Renal cortical epithelial cell (primary cell): Measurements from ENCODE around the gene PLEKHM1. TPM values are rescaled to one million over a fixed set of nuclear protein-coding genes. Genes with fewer than 3 reads are reported as not detected.
"Not testable (repeated sequence)": the region's sequence is repeated elsewhere in the genome, so short reads cannot be mapped to it uniquely, and the experiment has no call there.

Experiments
- DNase-seq: peaks from one replicate; pipeline ENCODE4 v3.0.0-alpha.2; 2011; ENCODE audit warnings: low read depth
- total RNA-seq: library from RNA; depleted of rRNA; stranded (reverse); fragments of >200 nt; gene quantifications from 2 replicates; pipeline ENCODE4 v1.2.3, GENCODE V29; 2014

PLEKHM1 gene
- total RNA-seq, 1 donor from 2014 or later: 29.3 TPM

DNA sequence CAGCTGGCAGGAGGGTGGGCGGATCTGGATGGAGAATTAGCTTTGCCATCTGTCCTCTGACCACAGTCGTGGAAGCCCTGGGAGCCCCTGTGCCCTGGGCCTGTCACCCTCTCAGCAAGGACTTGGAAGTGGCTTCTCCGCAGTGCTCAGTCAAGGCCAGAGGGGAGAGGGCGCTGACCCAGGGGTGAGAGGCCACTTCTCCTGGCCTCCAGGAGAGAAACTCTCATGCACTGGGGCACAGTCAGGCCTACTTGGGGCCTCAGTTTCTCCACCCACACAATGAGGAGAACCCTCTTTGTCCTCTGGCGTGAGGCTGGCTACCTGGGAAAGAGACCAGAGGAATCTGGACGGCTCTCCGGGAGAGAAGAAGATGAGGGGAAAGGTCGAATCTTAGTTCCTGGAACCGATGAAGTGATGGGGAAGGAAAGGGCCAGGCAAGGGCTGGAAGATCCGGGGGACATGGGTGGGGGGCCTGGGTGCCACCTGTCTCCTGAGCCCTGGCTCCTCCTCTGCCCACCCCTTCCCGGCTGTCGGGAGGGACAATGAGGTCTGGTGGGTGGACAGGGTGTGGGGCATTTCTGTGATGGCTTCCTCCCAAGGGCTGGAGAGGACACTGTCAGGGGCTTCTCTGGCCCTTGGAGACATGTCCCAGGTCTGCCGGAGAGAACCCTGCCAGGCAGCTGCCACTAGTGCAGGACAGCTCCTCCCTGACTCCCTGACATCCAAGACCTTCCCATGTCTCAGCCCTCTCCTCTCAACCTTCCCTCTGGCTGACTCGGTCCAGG is 48.8 kb downstream of the PLEKHM1 start:
- no peak for DNase-seq

DNA sequence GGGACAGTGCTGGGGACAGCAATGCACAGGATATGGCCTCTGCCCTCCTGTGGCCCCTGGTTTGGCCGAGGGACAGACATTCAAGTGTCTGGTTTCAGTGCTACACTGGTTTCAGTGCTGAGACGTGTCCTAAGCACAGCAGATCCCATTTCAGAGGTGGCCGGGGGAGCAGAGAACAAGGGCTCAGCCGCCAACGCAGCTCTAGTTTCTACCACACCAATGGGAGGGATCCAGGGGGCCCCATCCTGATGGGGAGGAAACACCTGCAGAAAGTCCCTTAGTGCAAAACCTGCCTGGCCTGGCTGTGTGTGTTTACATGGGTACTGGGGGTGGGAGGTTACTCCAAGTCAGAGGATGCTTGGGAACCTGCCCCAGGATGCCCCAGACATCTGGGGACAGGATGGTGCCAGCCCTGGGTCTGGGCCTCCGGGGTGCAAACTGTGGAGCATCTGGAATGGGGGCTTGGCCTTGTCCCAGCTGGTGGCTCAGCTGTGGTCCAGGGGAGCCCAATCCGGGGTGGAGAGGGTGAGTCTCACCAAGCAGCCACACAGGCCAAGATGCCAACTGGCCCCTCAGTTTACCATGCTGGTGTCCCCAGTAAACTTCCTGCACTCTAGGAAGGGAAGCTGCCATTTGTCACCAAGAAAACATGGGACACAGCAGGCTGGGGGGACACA is 49.5 kb downstream of the PLEKHM1 start:
- DNase-seq: not testable (repeated sequence)

DNA sequence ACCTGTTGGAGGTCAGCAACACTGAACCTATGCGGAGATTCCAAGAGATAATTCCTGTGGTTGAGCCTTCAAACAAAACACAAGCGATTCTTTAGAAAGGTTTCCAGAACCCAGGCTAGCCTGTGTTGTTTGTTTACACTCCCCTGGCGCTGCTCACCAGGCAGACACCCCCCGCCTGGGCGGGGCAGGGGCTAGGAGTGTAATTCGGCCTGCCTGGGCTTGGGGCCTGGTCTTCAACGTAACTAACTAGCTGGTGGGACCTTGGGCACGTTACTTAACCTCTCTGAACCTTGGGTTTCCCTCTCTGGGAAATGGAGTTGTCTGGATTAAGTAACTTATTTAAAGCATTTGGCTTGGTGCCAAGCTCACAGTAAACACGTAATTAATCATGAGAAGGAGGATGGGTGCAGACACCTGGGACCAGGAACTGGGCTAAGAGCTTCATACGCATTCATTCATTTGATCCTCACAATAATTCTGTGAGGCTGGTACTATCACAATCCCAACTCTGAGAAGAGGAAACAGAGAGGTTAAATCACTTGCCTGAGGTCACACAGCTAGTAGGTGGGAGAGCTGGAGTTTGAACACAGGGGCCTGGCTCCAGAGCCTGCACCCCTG is 50.3 kb downstream of the PLEKHM1 start:
- peak; percentile 70 for DNase-seq

DNA sequence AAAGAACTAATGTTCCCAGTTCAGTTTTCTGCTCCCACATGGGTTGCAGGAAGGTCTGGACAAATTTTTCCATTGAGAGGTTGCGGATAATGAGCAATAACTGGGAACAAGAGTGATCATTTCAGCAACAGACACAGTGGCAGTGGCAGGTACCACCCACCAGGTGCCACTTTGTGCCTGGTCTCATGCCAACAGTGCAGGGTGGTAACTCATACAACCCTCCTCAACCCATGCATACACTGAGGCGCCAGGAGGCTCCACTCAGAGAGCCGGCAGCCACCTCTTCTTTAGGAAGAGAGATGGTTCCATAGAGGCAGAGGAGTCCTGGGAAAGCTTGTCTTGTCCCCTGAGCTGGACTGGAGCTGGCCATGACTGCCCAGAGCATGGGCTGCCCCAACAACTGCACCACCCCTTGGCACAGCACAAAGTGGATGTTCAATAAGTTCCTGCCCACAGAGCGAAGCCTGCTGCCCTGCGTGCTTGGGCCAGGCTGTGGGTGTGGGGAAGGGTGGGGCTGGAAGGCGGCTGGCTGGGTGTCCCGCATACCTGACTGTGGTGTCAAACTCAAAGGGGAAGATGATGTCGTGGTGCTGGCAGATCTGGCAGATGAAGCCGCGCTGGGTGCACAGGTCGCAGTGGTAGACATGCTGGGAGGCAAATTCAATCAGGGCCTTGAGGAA is 51.5 kb downstream of the PLEKHM1 start:
- no peak for DNase-seq

DNA sequence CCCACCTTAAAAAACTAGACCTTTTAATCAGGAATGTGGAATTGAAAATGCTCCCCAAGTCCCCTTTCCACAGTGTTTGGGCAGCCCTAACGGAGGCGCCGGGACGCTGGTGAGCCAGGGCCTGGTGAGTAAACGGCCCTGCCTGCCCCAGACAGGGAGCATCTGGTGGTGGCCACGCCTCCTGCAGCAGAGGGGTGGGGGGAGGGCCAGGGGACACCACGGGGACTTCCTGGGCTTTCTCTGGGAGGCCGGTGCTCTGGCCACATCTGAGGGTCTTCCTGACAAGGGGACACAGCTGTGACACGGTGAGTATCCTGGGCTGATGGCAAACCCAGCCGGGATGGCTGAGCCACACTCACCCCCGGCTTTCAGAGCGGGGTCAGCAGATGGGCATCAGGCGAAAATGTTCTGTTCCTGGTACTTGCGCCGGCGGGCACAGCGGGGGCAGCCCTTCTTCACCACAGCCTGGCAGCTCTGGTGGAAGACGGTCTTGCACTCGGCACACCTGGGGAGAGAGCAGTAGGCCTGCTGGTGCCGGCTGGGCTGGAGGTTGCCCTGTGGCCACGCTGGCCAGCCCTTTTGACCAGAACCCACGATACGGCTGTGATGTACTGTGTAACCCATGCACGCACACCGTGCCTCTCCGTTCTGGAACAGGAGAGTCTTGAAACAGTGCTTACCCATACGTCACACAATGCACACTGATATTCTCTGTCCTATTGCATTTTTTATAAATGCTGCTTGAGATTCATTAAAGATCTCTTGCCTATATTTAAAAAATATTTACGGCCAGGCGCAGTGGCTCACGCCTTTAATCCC is 52.8 kb downstream of the PLEKHM1 start:
- DNase-seq: no peak

DNA sequence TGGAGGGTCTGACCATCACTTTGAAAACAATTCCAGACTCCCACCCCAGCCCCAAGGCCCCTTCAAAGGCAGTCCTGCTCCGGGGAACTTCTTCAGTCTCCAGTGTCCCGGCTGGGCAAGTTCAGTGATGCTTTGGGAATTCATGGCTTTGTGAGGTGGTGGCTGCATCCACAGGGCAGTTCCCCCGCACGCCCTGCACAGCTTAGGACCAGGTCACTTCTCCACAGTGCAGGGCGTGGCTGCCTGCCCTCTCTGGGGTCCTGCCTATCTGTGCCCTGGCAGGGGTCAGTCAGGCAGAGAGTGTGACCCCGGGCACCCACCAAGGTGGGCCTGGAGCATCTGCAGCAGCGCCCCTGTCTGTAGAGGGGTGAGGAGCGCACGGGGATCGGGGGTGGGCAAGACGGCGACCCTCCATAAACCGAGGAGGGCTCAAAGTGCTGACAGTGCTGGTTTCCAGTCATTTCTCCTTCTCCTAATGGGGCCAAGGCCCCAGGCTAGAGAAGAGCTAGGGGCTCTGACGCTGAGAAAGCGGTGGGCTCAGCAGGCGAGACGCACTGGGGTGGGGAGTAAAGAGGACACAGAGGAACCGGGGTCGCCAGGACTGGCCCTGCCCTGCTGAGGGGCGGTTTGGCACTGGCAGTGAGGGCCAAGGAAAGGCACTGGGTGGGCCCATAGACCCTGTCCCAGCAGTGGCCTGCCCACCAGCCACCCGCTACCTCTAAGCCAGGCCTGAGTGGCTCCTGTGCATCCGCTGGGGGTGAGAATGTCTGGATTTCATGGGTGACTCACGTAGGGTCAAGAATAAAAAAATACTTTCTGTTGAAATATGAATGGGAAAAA is 53.7 kb downstream of the PLEKHM1 start:
- no peak for DNase-seq

DNA sequence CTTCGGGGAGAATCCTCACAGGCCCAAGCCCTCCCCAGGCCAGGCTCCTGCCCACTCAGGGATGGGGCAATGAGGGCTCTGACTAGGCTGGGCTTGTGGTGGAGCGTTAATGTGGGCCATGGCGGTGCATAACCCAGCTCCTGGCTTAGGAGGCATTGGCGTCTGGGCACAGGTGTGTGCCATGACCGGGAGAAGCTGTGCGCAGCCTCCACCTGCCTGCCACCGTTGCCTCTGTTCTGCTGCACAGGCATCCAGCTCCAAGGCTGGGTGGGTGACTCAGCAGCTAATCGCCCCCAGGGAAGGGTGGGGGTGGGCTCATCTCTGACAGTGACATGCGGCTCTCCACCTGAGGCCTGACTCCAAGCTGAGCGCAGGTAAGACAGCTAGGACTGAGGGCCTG is 54.4 kb downstream of the PLEKHM1 start:
- no peak for DNase-seq

DNA sequence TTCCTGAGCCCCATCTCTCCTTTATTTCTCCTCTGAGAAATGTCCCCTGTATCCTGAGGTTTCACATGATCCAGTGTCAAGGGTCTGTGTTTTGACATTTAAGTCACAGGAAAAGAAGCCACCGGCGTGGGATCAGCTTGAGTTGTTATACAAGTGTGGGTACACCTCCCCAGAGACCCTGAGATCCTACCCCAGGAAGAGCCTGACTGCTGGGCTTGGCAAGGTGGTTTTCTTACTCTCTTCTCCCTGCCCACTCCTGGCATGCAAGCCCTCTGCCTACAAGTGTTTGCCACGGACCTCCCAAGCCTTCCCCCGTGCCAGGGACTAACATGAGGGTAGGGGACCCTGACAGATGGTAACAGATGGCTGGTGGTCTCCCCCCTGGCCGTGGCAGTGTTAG is 55.0 kb downstream of the PLEKHM1 start:
- DNase-seq: no peak

DNA sequence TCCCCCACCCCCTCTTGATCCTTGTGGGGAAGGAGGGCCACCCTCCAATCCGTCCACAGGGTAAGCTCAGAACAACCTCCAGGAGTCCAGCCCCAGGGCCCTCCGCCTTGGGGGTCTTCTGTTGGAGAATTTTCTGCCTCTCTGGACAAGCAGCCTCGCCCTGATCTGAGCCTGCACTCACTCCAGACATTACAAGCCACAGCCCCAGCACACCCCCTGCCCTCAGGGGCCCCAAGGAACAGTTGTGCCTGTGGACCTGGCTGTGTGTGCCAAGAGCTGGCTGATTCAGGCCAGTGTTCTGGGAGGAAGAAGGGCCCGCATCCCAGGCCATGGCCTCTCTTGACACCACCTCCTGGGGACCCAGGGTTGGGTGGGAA is 57.4 kb downstream of the PLEKHM1 start:
- no peak for DNase-seq

DNA sequence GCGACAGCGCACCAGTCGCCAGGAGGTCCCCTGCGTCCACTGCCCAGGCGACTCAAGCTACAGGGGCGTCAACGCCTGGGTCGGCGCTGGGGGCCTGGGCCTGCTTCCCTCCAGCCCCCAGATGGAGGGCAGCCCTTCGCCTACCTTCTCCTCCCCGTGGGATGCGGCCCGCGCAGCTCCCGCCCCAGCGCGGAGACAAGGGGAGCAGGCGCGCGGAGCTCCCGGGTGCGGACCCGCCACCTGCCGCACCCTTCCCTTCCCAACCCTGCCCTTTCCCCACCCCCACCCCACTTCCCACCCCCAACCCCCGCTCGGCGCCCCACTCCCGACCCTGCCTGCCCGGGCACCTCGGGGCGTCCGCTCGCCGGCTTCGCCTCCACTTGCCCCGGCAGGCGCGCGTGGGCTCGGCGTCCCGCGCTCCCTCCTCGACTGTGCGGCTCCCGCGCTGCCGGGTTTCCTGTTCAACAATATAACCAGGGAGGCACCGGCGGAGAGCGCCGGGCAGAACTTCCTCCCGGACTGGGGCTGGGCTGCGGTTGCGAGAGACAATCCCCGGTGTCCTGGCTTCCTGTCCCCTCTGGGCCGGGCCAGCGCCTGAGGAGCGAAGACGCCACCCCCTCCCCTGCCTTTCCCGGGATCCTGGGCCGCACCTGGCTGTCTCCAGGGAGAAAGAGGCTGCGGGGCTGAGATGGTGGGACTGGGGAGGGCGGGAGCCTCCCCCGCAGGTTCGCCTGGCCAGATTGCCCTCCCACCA is 57.9 kb downstream of the PLEKHM1 start, which contains the start of gene ARHGAP27:
ARHGAP27 (minus strand) TSS at position 466 of the 754 bp plus-strand sequence. CDS start 2,591 bp downstream, outside the sequence.
- no peak for DNase-seq

DNA sequence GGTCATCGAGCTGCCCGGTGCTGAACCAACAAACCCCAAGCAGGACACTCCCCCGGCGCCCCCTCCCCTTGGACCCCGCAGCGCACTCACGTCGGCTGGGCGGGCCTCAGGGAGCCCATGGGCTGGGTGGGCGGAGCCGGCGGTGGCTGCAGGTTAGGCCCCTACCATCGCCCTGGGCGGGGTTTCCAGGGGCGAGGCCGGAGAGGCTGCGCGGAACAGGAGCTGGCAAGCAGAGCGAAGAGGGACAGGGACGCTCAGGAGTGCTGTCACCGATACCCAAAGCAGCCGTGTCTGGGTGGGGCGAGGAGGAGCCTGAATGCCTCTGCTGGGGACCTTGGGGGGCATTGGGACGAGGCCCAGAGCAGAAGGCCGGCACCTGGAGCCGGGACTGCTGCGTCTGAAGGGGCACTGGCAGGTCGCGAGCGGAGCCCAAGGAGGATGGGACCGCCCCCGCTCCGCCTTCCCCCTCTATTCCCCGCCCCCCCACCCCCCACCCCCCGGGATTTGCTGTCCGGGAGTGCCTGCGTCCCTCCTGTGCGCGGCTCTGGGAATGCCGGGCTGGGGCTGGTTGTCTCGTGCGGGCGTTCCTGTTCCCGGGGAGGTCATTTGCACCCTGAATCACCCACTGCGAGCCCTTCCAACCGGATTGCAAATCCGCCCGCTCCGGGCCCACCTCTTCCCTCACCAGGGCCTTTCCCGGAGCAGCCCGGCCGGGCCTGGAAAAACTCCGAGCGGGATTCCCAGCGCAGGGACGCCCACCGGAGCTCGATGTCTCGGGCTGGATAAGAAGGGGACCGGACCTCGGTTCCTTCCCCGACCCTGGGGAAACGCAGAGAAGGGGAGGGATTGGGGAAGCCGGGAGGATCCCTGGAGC is 58.8 kb downstream of the PLEKHM1 start:
- DNase-seq: peak; percentile 36

DNA sequence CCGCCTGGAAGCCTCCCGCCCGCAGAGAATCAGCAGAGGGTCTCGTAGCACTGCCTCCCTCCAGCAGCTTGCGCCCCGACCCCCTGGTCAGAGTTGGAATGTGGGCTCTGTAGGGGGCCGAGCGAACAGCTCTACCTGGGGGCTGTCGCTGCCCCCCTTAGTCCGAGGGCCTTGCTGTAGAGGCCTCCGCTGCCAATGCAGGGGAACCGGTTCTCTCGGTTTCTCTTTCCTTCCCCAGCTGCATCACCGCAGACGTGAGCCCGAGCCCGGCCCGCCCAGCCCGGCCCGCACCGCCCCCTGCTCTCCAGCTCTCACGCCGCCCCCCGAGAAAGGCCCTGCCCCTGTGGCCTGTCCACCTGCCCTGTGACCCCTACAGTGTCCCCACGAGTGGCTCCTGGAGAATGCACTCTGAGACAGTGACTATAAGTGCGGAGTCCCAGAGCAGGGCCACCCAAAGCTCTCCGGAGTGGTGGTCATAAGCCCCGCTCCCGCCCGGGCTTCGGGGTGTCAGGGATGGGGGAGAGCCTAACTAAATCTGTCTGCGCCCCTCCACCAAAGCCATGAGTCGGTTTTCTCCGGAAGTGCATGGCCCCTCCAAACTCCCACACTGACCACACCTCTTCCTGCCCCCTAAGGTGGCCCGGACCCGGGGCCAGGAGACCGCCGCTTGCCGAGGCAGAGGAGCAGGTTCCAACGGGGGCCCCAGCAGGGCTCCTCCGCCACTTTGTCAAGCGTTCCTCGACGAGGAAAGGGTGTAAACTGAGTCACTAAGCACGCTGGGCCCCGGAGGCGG is 59.6 kb downstream of the PLEKHM1 start:
- no peak for DNase-seq

DNA sequence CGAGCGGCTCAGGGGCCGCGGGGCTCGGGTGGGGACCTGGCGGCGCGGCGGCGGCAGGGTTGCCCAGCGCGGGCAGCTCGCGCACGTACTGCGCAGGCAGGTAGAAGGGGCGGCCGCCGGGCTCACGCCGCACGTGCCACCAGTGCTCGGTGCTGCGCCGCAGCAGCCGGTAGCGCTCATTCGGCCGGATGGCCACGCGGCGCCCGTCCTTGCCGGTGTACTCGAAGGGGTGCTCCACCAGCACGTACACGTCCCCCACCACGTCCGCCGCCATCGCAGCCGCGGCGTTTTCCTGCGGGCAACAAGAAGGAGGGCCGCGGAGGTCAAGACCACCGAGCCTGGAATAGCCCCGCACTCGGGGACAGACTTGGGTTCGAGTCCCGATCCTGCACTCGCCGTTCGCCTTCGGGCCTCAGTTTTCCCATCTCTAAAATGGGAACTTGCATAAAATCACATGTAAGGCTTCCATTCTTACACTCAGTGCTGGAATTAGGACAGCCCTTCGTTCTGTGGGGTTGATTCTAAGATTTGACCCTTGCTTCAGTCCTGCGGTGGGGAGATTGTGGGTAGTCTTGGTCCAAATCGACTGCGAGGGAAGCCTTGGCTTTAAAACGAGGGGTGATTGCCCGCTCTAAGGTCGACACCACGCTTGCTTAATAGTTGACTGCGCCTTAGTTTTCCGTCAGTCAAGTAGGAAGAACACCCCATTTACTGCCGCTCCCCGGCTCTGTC is 60.3 kb downstream of the PLEKHM1 start:
- DNase-seq: no peak

DNA sequence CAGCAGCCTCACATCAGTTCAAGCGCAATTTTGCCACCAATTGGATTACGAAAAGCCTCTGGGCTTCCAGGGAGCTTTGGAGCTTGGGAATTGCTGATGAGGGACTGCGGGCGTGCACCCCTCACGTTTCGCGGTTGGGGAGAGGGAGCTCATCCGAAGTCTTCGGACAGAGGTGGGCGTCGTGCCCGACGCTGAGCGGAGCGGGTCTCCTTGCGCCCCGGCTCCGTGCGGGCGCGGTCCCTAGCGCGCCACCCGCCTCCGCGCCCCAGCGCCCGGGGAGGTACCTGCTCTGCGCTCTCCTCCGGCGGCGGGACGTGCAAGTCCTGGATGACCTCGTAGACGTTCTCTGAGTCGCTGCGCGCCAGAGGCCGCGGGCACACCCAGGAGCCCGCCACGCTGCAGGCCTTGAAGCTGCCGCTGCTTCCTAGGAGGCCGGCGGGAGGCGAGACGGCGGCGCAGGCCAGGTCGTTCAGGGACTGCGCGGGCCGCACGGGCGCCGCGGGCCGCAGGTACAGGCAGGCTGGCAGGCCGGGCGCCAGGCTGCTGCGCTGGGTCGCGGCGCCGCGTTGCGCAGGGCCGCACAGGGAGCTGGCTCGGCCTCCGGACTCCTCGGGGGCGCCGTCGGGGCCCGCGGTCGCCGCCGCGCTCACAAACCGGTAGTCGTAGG is 61.0 kb downstream of the PLEKHM1 start:
- no peak for DNase-seq

DNA sequence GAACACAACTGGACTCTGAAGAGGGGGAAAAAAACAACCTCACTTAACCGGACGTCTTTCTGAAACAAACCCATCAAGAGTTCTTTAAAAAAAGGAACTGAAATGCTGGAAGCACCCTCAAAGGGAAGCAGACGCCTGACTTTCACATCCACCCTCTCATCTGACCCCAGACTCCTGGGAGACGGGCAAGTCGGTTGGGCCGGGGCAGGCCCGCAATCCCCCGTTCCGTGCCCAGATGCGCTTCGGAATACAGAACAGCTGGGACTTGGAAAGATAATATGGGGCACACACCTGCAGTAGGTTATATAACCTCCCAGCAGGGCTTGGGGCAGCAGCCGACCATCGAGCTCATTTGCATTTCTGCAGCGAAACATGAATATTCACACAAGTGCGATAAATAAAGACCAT is 61.6 kb downstream of the PLEKHM1 start:
- DNase-seq: no peak

DNA sequence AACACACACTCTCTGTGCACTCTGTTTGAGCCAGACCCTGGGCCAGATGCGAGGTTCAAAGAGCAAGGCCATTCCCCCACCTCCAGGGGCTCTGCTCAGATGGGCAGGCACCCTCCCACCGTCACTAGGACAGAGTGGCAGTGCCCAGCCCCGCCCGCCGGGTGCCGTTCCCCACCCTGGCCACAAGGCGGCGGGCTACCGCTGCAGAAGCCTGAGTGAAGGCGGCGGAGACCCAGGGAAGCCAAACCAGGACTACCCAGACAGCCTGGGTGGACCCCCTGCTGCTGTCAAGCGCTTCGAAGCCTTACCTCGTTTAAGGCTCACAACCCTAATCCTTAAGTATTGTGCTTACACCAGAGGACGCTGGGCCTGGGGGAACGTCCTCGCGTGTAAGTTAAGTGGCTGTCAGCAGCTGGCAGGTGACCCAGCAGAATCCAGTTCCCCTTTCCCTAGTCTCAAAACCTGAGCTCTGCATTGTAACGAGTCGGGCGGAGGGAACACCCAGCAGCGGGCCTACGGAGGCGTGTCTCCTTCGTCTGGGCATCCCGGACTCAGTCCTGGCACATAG is 62.4 kb downstream of the PLEKHM1 start:
- peak; percentile 43 for DNase-seq
